HG03196 (cell line): ENCODE results near the gene TBCK.

ENCODE experiments used
- ATAC-seq: cut with Tn5 transposase; IDR thresholded peaks from one replicate; pipeline ENCODE4 v1.9.1; 2021; ENCODE audit not compliant: unreplicated experiment

TBCK gene

DNA sequence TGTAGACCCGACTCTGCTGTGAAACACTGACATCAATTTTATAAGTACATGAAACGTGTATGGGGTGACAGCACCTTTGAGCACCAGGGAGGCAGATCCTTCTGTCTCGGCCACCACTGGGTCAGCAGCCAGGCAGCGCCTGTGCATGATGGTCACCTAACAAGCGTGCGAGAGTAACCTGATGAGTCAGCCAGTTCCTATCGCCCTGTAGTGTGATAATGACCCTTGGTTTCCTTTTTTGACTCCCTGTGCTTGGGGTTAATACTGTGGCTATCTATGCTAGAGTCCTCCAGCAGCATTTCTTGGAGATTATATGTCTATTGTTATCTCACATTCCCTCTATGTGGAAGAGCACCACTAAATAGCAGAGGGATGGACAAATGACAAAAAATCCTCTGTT is 319.2 kb downstream of the TBCK start:
- ATAC-seq = no peak

DNA sequence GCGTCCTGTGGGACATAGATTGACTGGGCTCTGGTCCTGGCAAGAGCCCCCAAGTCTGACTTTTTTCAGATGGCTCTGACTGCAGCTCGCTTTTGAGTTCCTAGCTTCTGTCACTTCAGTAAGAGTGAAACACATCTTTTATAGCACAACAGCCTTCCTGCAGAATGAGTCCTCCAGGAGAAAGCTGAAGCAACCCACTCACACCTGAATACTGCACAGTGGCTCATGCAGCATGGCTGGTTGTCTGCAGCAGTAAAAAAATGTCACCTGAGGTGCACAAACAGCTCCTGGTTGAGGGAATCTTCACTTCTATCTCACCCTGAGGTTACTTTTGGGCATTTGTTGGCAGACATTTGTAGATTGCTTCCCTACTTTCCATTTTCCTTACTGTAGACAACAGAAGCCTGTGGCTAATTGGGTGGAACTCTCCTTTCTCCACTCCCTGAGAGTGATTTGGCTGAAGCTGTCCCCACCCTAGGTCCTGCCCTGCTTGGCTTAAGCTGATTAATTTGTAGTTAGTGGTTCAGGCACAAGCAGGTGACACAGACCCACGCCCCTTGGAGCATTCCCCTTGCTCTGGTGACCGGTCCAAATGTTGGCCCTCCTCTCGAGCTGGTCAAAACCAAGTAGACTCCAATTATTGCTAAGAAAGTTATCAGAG is 321.0 kb downstream of the TBCK start:
- ATAC-seq = no peak

GRCh38 chr4:105994061-105994460 is 321.9 kb downstream of the TBCK start:
- ATAC-seq = no peak

DNA sequence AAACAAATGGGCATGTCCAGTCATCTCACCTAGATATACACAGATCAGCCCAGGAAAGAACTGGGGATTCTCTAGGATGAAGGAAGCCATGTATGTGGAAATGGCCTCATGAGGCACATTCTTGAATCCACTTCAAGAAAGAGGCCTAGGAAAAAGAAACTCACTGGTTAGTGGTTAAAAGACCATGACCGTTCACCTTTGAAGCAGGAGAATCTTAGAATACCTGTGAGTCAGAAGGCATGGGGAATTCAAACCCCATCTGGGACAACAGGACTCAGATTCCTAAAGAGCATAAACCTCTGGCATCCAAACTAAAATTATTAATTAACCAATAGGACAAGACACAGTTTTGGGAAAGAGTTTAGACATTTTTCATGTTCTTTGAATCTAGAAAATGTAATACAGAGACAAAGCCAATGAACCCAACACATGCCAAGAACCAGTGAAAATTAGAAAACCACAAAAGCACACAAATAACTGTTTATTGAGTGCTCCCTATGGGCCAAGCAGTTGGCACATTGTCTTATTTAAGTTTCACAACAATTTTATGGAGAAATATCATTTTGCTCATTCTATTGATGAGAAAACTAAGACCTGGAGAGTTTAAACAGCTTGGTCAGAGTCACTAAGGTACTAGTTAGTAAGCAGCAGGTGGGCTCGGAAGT is 323.2 kb downstream of the TBCK start:
- ATAC-seq = no peak

GRCh38 chr4:105991726-105992125 is 324.3 kb downstream of the TBCK start:
- ATAC-seq = no peak
